Measurements from ENCODE around the gene PRKAR2B. TPM values are rescaled to one million over a fixed set of nuclear protein-coding genes. Genes with fewer than 3 reads are reported as not detected.

Gene PRKAR2B
- polyA plus RNA-seq, 1 of the 3 experiments (the other 2 are of a cell fraction), result 17.3 TPM

GRCh38 chr7:107208563-107208962 is 164.1 kb downstream of the PRKAR2B start:
- Histone ChIP-seq H3K4me3 (ENCODE audit: low read depth in 2 of 2, low read length in 1 of 2) (no peak overlapping the region), H3K4me1 (ENCODE audit: control insufficient read depth in 1 of 2, insufficient read depth in 2 of 2, low read depth in 1 of 2, low read length in 1 of 2) (peaks cover 0 to 14% of the 10 kb centered on the region in 2 experiments; a peak in 2 of 4 replicates), H3K9ac (no peak overlapping the region), H4K20me1 (ENCODE audit: insufficient read depth) (no peaks in the 10 kb centered on the region), H3K36me3 (replicated peaks in 1 of 2; ENCODE audit: control insufficient read depth in 1 of 2, insufficient read depth in 2 of 2, low read length in 1 of 2) (peaks cover 23 to 59% of the 10 kb centered on the region in 2 experiments), H3K9me3 (no peaks in the 10 kb centered on the region), H3K9me2 (no peaks in the 10 kb centered on the region), H3K4me2 (no peak overlapping the region), H3K27ac (ENCODE audit: low read depth in 2 of 2, low read length in 1 of 2) (peak overlapping the region; percentile 6 to 44; a peak in 3 of 4 replicates), H3K27me3 (ENCODE audit: insufficient read depth) (no peaks in the 10 kb centered on the region), H2AFZ (ENCODE audit: low read depth) (no peak overlapping the region), H3F3A (replicated peaks; ENCODE audit: insufficient read depth) (no peaks in the 10 kb centered on the region), H3K79me2 (ENCODE audit: insufficient read depth) (no peaks in the 10 kb centered on the region)
- 77% methylated on average over 5 of the region's 5 CpGs for WGBS (ENCODE audit: low lambda C conversion rate)
- TF ChIP-seq RAD21 (IDR thresholded peaks at IDR 0.05; ENCODE audit: low read length), result no peak
- TF ChIP-seq GATA2 (CRISPR knock-in tag; IDR thresholded peaks at IDR 0.05), result peak; percentile 20; the same call in 1 of the 2 replicates
- CTCF ChIA-PET, result interaction anchor here (1.7 to 2.6 kb wide), 2 partner anchors 14 to 534 kb away, joined by 5 to 10 read pairs; no protein-coding TSS in a partner anchor
- POLR2A ChIA-PET, result interaction anchor here (0.5 kb wide), 1 partner anchor 67 kb away, joined by 3 read pairs; no protein-coding TSS in a partner anchor
- DNase-seq, result no peak

GRCh38 chr7:107209565-107209964 is 165.1 kb downstream of the PRKAR2B start:
- TF ChIP-seq MEF2A (IDR thresholded peaks at IDR 0.05; ENCODE audit: borderline replicate concordance, low read depth) (no peak), TEAD4 (IDR thresholded peaks at IDR 0.05; ENCODE audit: borderline replicate concordance, insufficient read depth) (no peak), CHD2 (IDR thresholded peaks at IDR 0.05; ENCODE audit: low read length, partially characterized antibody) (no peak), EP300 (IDR thresholded peaks at IDR 0.05; ENCODE audit: borderline replicate concordance in 1 of 2, low read depth in 1 of 2, low read length in 1 of 2) (no peak), JUND (IDR thresholded peaks at IDR 0.05) (no peak), ELF1 (IDR thresholded peaks at IDR 0.05) (no peak), FOXJ3 (CRISPR knock-in tag; IDR thresholded peaks at IDR 0.05) (no peak), RAD21 (IDR thresholded peaks at IDR 0.05; ENCODE audit: low read length) (no peak)
- TF ChIP-seq, protein P1, sequence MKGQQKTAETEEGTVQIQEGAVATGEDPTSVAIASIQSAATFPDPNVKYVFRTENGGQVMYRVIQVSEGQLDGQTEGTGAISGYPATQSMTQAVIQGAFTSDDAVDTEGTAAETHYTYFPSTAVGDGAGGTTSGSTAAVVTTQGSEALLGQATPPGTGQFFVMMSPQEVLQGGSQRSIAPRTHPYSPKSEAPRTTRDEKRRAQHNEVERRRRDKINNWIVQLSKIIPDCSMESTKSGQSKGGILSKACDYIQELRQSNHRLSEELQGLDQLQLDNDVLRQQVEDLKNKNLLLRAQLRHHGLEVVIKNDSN (IDR thresholded peaks at IDR 0.05; ENCODE audit: borderline replicate concordance, low read depth), result no peak
- no peaks in the 10 kb centered on the region for H3K9me2 ChIP-seq
- H3K27ac ChIP-seq (ENCODE audit: low read depth in 2 of 2, low read length in 1 of 2), result no peak overlapping the region
- no peak for DNase-seq
- H3F3A ChIP-seq (replicated peaks; ENCODE audit: insufficient read depth), result no peaks in the 10 kb centered on the region
- H3K9me3 ChIP-seq, result 0 out of 2 replicates have a peak, but pooled peaks cover 7% of the 10 kb centered on the region
- H3K4me2 ChIP-seq, result no peak overlapping the region
- no peak overlapping the region for H3K4me3 ChIP-seq (ENCODE audit: low read depth in 2 of 2, low read length in 1 of 2)
- 96% methylated on average over 4 of the region's 4 CpGs for WGBS (ENCODE audit: low lambda C conversion rate)
- POLR2A ChIA-PET, result no interaction called here
- no peak overlapping the region for H2AFZ ChIP-seq (ENCODE audit: low read depth)
- H4K20me1 ChIP-seq (ENCODE audit: insufficient read depth), result no peaks in the 10 kb centered on the region
- CTCF ChIA-PET, result interaction anchor here (1.0 kb wide), 1 partner anchor 11 kb away, joined by 3 read pairs; no protein-coding TSS in a partner anchor
- H3K79me2 ChIP-seq (ENCODE audit: insufficient read depth), result no peaks in the 10 kb centered on the region
- H3K4me1 ChIP-seq (ENCODE audit: control insufficient read depth in 1 of 2, insufficient read depth in 2 of 2, low read depth in 1 of 2, low read length in 1 of 2), result peaks cover 0 to 14% of the 10 kb centered on the region in 2 experiments; a peak in 2 of 4 replicates
- peaks cover 22 to 49% of the 10 kb centered on the region in 2 experiments for H3K36me3 ChIP-seq (replicated peaks in 1 of 2; ENCODE audit: control insufficient read depth in 1 of 2, insufficient read depth in 2 of 2, low read length in 1 of 2)
- H3K27me3 ChIP-seq (ENCODE audit: insufficient read depth), result no peaks in the 10 kb centered on the region
- H3K9ac ChIP-seq, result no peak overlapping the region

- 96% methylated on average over 4 of the region's 4 CpGs for WGBS (ENCODE audit: low lambda C conversion rate)
- Histone ChIP-seq H3F3A (replicated peaks; ENCODE audit: insufficient read depth) (no peaks in the 10 kb centered on the region), H3K27me3 (ENCODE audit: insufficient read depth) (no peaks in the 10 kb centered on the region), H4K20me1 (ENCODE audit: insufficient read depth) (no peaks in the 10 kb centered on the region), H3K36me3 (replicated peaks in 1 of 2; ENCODE audit: control insufficient read depth in 1 of 2, insufficient read depth in 2 of 2, low read length in 1 of 2) (peaks cover 15 to 41% of the 10 kb centered on the region in 2 experiments), H3K9me2 (no peaks in the 10 kb centered on the region), H3K4me1 (ENCODE audit: control insufficient read depth in 1 of 2, insufficient read depth in 2 of 2, low read depth in 1 of 2, low read length in 1 of 2) (peaks cover 0 to 14% of the 10 kb centered on the region in 2 experiments; a peak in 2 of 4 replicates), H3K79me2 (ENCODE audit: insufficient read depth) (no peaks in the 10 kb centered on the region), H3K4me2 (no peak overlapping the region), H3K4me3 (ENCODE audit: low read depth in 2 of 2, low read length in 1 of 2) (no peak overlapping the region), H3K9ac (no peak overlapping the region), H3K27ac (ENCODE audit: low read depth in 2 of 2, low read length in 1 of 2) (no peak overlapping the region), H3K9me3 (0 out of 2 replicates have a peak, but pooled peaks cover 7% of the 10 kb centered on the region), H2AFZ (ENCODE audit: low read depth) (no peak overlapping the region)
- no peak for DNase-seq
- TF ChIP-seq MEF2A (IDR thresholded peaks at IDR 0.05; ENCODE audit: borderline replicate concordance, low read depth), result no peak
- no peak for TF ChIP-seq JUND (IDR thresholded peaks at IDR 0.05)
- TF ChIP-seq RFX5 (IDR thresholded peaks at IDR 0.05; ENCODE audit: low read length), result no peak
- TF ChIP-seq FOSL2 (IDR thresholded peaks at IDR 0.05; ENCODE audit: borderline replicate concordance, low read depth), result no peak
- no peak for TF ChIP-seq GABPA (IDR thresholded peaks at IDR 0.05; ENCODE audit: low read depth)
- no peak for TF ChIP-seq CHD2 (IDR thresholded peaks at IDR 0.05; ENCODE audit: low read length, partially characterized antibody)
- TF ChIP-seq FOXM1 (IDR thresholded peaks at IDR 0.05; ENCODE audit: low read depth), result no peak
- no peak for TF ChIP-seq FOXJ3 (CRISPR knock-in tag; IDR thresholded peaks at IDR 0.05)
- TF ChIP-seq USF2 (IDR thresholded peaks at IDR 0.05; ENCODE audit: borderline replicate concordance, low read depth, low read length), result no peak
- TF ChIP-seq REST (IDR thresholded peaks at IDR 0.05; ENCODE audit: low read depth, low read length), result no peak
- no peak for TF ChIP-seq TAF1 (IDR thresholded peaks at IDR 0.05; ENCODE audit: borderline replicate concordance, low read depth, low read length)
- ChIA-PET CTCF (no interaction called here), POLR2A (no interaction called here)
These were observed 165.9 kb downstream of the PRKAR2B start for GRCh38 chr7:107210400-107210799.

All from SK-N-SH (cell line).